Natural killer cell (primary cell): Measurements from ENCODE around the gene SYNGR3. TPM values are rescaled to one million over a fixed set of nuclear protein-coding genes. Genes with fewer than 3 reads are reported as not detected.

Experiments used
- ATAC-seq, 3 donors: fragments of 150-1000 bp in 2 of 3; fragments of 200-7000 bp in 1 of 3; cut with Tn5 transposase; 1 replicate in 1 of 3; 2 replicates in 2 of 3; pipeline ENCODE4 v1.10.0; 2021; ENCODE audit warnings: mild to moderate bottlenecking in 2 of 3, moderate library complexity in 2 of 3
- DNase-seq, 2 donors: peaks; one replicate each; pipeline versions ENCODE4 v3.0.0 to v3.0.0-alpha.2; 2013 to 2021; ENCODE audit warnings: mixed read lengths in 1 of 2
- H3K27ac ChIP-seq: one replicate; pipeline ENCODE4 v1.5.1; 2013; ENCODE audit warnings: mild to moderate bottlenecking, low read length
- H3K27me3 ChIP-seq: one replicate; pipeline ENCODE4 v1.6.1; 2013; ENCODE audit warnings: low read length; ENCODE audit not compliant: control insufficient read depth, insufficient read depth
- H3K36me3 ChIP-seq: one replicate; pipeline ENCODE4 v1.6.1; 2013; ENCODE audit warnings: low read length; ENCODE audit not compliant: control insufficient read depth, insufficient read depth
- H3K4me1 ChIP-seq: one replicate; pipeline ENCODE4 v1.6.1; 2013; ENCODE audit warnings: low read length; ENCODE audit not compliant: control insufficient read depth, insufficient read depth
- H3K4me3 ChIP-seq: one replicate; pipeline ENCODE4 v1.5.1; 2013; ENCODE audit warnings: low read length
- H3K9me3 ChIP-seq: one replicate; pipeline ENCODE4 v1.6.1; 2013; ENCODE audit warnings: low read length; ENCODE audit not compliant: control insufficient read depth, insufficient read depth
- H3K27ac Mint-ChIP-seq, 2 donors: one replicate each; pipeline ENCODE4 v1.8.0; 2022; ENCODE audit warnings: mild to moderate bottlenecking in 2 of 2, mixed read lengths in 2 of 2, moderate library complexity in 1 of 2
- H3K27me3 Mint-ChIP-seq, 2 donors: one replicate each; pipeline ENCODE4 v1.8.0; 2022; ENCODE audit warnings: low read depth in 2 of 2, mixed read lengths in 2 of 2
- H3K36me3 Mint-ChIP-seq: one replicate; pipeline ENCODE4 v1.8.0; 2022; ENCODE audit warnings: mixed read lengths
- H3K4me1 Mint-ChIP-seq, 2 donors: one replicate each; pipeline ENCODE4 v1.8.0; 2022; ENCODE audit warnings: mixed read lengths in 2 of 2
- H3K4me3 Mint-ChIP-seq: one replicate; pipeline ENCODE4 v1.8.0; 2022; ENCODE audit warnings: mild to moderate bottlenecking, moderate library complexity, mixed read lengths
- H3K9me3 Mint-ChIP-seq, 2 donors: one replicate each; pipeline ENCODE4 v1.8.0; 2022; ENCODE audit warnings: mixed read lengths in 2 of 2
- CTCF ChIP-seq: fragments of 200-600 bp; IDR thresholded peaks from one replicate; pipeline ENCODE4 v1.8.0; 2022; ENCODE audit warnings: antibody characterized with exemption
- WGBS: methylation state at CpG from one replicate; pipeline ENCODE4 v1.1.7; 2013; ENCODE audit warnings: missing lambda C conversion rate; ENCODE audit not compliant: insufficient coverage; 5-methylcytosine and 5-hydroxymethylcytosine counted together
- intact Hi-C: fragments of 100-400 bp; cut with micrococcal nuclease; formaldehyde crosslinking; loops from one replicate; pipeline ENCODE4 v1.14.2; 2022
- total RNA-seq, 4 donors: library from RNA; stranded (reverse); fragments of 120-200 nt in 1 of 4; gene quantifications; one replicate each; pipeline versions ENCODE4 v1.2.3 to v1.2.4, GENCODE V29; 2013 to 2022

SYNGR3 gene
- total RNA-seq, 3 donors from 2014 or later (not counting 1 experiment from before 2014, with no cell fraction given) = 10.3 to 19.3 (median 19.1) TPM

- Histone ChIP-seq H3K9me3 (no peaks in the 10 kb centered on the region), H3K27ac (no peak overlapping the region), H3K4me3 (peak overlapping the region; percentile 55), H3K36me3 (peaks cover 10% of the 10 kb centered on the region), H3K27me3 (peaks cover 2% of the 10 kb centered on the region), H3K4me1 (peaks cover 37% of the 10 kb centered on the region)
- under 1% methylated on average over 16 of the region's 25 CpGs for WGBS
- Mint-ChIP-seq H3K27me3 (peaks cover 0 to 2% of the 10 kb centered on the region in 2 donors), H3K4me1 (peaks cover 0 to 33% of the 10 kb centered on the region in 2 donors), H3K9me3 (no peaks in the 10 kb centered on the region), H3K36me3 (no peaks in the 10 kb centered on the region), H3K4me3 (peak overlapping the region; percentile 35), H3K27ac (peak overlapping the region in 1 of 2 donors; percentile 84)
- ATAC-seq (no peak), DNase-seq (no peak)
- no peak for TF ChIP-seq CTCF
- intact Hi-C loops = no loop called here
Observed at GRCh38 chr16:1990101-1990350, 256 bp downstream of the SYNGR3 start.

GRCh38 chr16:1990351-1991134 lies 773 bp downstream of the SYNGR3 start:
- Histone ChIP-seq H3K36me3 (peaks cover 10% of the 10 kb centered on the region), H3K9me3 (no peaks in the 10 kb centered on the region), H3K27ac (peak overlapping the region; percentile 72), H3K4me1 (peaks cover 31% of the 10 kb centered on the region), H3K27me3 (peaks cover 2% of the 10 kb centered on the region), H3K4me3 (peak overlapping the region; percentile 55)
- peaks cover 0 to 36% of the 10 kb centered on the region in 2 donors for H3K4me1 Mint-ChIP-seq
- H3K27ac Mint-ChIP-seq = peak overlapping the region; percentile 84
- DNase-seq = peak; percentile 63 to 65
- intact Hi-C loops = no loop called here
- H3K4me3 Mint-ChIP-seq = peak overlapping the region; percentile 84
- H3K36me3 Mint-ChIP-seq = no peaks in the 10 kb centered on the region
- H3K27me3 Mint-ChIP-seq = peaks cover 0 to 2% of the 10 kb centered on the region in 2 donors
- TF ChIP-seq CTCF = no peak
- WGBS = 2% methylated on average over 43 of the region's 50 CpGs
- peak in 1 of 3 donors; percentile 8 for ATAC-seq
- H3K9me3 Mint-ChIP-seq = no peaks in the 10 kb centered on the region

- H3K4me3 Mint-ChIP-seq = peak overlapping the region; percentile 84
- intact Hi-C loops = no loop called here
Observed at GRCh38 chr16:1991135-1991551, 1.4 kb downstream of the SYNGR3 start.

More at GRCh38 chr16:1991135-1991551, 1.4 kb downstream of the SYNGR3 start:
- Mint-ChIP-seq H3K4me1 (peaks cover 0 to 40% of the 10 kb centered on the region in 2 donors), H3K36me3 (no peaks in the 10 kb centered on the region), H3K9me3 (no peaks in the 10 kb centered on the region), H3K27ac (peak overlapping the region; percentile 84), H3K27me3 (peaks cover 0 to 2% of the 10 kb centered on the region in 2 donors)
- Histone ChIP-seq H3K27me3 (peaks cover 2% of the 10 kb centered on the region), H3K36me3 (peaks cover 4% of the 10 kb centered on the region), H3K27ac (peak overlapping the region; percentile 72), H3K4me1 (peaks cover 33% of the 10 kb centered on the region), H3K9me3 (no peaks in the 10 kb centered on the region), H3K4me3 (peak overlapping the region; percentile 55)
- peak; percentile 51 to 65 (median 52) for ATAC-seq
- DNase-seq = peak; percentile 68 to 81
- WGBS = under 1% methylated on average over 18 of the region's 18 CpGs
- no peak for TF ChIP-seq CTCF
